Testis (tissue), 3 donors: Measurements from ENCODE around the gene PTPRG. TPM values are rescaled to one million over a fixed set of nuclear protein-coding genes. Genes with fewer than 3 reads are reported as not detected.
"Not testable (repeated sequence)": the region's sequence is repeated elsewhere in the genome, so short reads cannot be mapped to it uniquely, and the experiment has no call there.

Source experiments
- DNase-seq: peaks from one replicate; pipeline ENCODE4 v3.0.0-alpha.2; 2019
- H3K27ac ChIP-seq, 2 donors: fragments of 200-600 bp; sonication (generic); one replicate each; pipeline ENCODE4 v1.5.1; 2019
- H3K27me3 ChIP-seq: fragments of 200-600 bp; sonication (generic); one replicate; pipeline ENCODE4 v1.5.1; 2019
- H3K36me3 ChIP-seq: fragments of 200-600 bp; sonication (generic); one replicate; pipeline ENCODE4 v1.5.1; 2017; ENCODE audit warnings: low read depth; ENCODE audit errors: missing control alignments
- H3K4me1 ChIP-seq: fragments of 200-600 bp; sonication (generic); one replicate; pipeline ENCODE4 v1.5.1; 2019
- H3K4me3 ChIP-seq, 2 donors: fragments of 200-600 bp; sonication (generic); one replicate each; pipeline ENCODE4 v1.5.1; 2017 to 2019
- H3K9me3 ChIP-seq: fragments of 200-600 bp; sonication (generic); one replicate; pipeline ENCODE4 v1.5.1; 2017
- POLR2A ChIP-seq: fragments of 450-650 bp; IDR thresholded peaks from one replicate; pipeline ENCODE4 v1.6.1; 2017; ENCODE audit warnings: antibody characterized with exemption, mild to moderate bottlenecking, moderate library complexity
- WGBS, 2 donors: methylation state at CpG; one replicate each; pipeline ENCODE4 v1.1.5; 2018; 5-methylcytosine and 5-hydroxymethylcytosine counted together
- intact Hi-C: fragments of 100-400 bp; cut with DNase I; formaldehyde crosslinking; loops from one replicate; pipeline ENCODE4 v1.15.1; 2023; ENCODE audit warnings: low total_unique reads
- polyA plus RNA-seq: library from polyadenylated mRNA; stranded (reverse); fragments of 350-450 nt; fragmentation: Illumina TruSeq; extraction: RNeasy Lipid Tissue Mini Kit (QIAGEN cat#74804); gene quantifications from one replicate; pipeline ENCODE4 v1.2.3, GENCODE V29; 2014; ENCODE audit warnings: low read depth, low replicate concordance; ENCODE audit not compliant: insufficient read depth
- total RNA-seq, 2 donors: library from RNA; depleted of rRNA; stranded (reverse); fragments of >200 nt; gene quantifications; one replicate each; pipeline ENCODE4 v1.2.3, GENCODE V29; 2016
- TF ChIP-seq, protein P1 (sequence below), 3 experiments: fragments of 450-650 bp in 2 of 3; fragments of 200-600 bp in 1 of 3; sonication (generic) in 1 of 3; IDR thresholded peaks; one replicate each; pipeline ENCODE4 v1.5.1; 2016 to 2019; ENCODE audit warnings: antibody characterized with exemption in 3 of 3, mild to moderate bottlenecking in 2 of 3, moderate library complexity in 1 of 3

The PTPRG gene
- total and polyA plus RNA-seq, 3 donors from 2014 or later = 26.3 to 107 (median 75.4) TPM

GRCh38 chr3:61690016-61690415 lies 128.6 kb downstream of the PTPRG start:
- no peaks in the 10 kb centered on the region for H3K27me3 ChIP-seq
- no peak for DNase-seq
- intact Hi-C loops = no loop called here
- H3K9me3 ChIP-seq = no peaks in the 10 kb centered on the region
- H3K27ac ChIP-seq = no peak overlapping the region
- peaks cover 10% of the 10 kb centered on the region for H3K4me1 ChIP-seq
- TF ChIP-seq POLR2A = no peak
- TF ChIP-seq, protein P1, sequence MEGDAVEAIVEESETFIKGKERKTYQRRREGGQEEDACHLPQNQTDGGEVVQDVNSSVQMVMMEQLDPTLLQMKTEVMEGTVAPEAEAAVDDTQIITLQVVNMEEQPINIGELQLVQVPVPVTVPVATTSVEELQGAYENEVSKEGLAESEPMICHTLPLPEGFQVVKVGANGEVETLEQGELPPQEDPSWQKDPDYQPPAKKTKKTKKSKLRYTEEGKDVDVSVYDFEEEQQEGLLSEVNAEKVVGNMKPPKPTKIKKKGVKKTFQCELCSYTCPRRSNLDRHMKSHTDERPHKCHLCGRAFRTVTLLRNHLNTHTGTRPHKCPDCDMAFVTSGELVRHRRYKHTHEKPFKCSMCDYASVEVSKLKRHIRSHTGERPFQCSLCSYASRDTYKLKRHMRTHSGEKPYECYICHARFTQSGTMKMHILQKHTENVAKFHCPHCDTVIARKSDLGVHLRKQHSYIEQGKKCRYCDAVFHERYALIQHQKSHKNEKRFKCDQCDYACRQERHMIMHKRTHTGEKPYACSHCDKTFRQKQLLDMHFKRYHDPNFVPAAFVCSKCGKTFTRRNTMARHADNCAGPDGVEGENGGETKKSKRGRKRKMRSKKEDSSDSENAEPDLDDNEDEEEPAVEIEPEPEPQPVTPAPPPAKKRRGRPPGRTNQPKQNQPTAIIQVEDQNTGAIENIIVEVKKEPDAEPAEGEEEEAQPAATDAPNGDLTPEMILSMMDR (IDR thresholded peaks at IDR 0.05) = no peak
- no peaks in the 10 kb centered on the region for H3K36me3 ChIP-seq
- WGBS, 2 donors = 81 to 89% methylated on average over 5 of the region's 5 CpGs
- no peak overlapping the region for H3K4me3 ChIP-seq

DNA sequence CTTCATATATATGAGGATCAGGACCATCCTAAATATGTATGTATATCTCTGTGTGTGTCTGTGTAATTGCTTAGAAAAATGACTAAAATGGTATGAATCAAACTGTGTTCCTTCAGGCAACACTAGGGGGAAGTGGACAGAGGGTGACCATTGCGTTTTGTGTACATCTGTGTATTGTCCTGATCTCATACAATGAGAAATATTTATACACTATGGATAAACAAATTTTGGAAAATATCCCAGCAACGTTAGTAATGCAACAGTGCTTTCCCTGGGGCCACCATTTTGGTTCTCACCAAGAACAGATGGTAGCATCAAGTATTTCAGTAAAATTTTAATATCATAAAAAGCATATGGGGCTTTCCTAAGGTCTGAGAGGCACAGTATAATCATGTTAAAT lies 130.1 kb downstream of the PTPRG start:
- TF ChIP-seq, protein P1 (IDR thresholded peaks at IDR 0.05) = no peak
- no peak for TF ChIP-seq POLR2A
- intact Hi-C loops = no loop called here
- WGBS, 2 donors = 79 to 91% methylated on average over 2 of the region's 2 CpGs
- Histone ChIP-seq H3K4me3 (no peak overlapping the region), H3K4me1 (peaks cover 7% of the 10 kb centered on the region), H3K27me3 (no peaks in the 10 kb centered on the region), H3K27ac (no peak overlapping the region), H3K9me3 (no peaks in the 10 kb centered on the region), H3K36me3 (no peaks in the 10 kb centered on the region)
- no peak for DNase-seq

DNA sequence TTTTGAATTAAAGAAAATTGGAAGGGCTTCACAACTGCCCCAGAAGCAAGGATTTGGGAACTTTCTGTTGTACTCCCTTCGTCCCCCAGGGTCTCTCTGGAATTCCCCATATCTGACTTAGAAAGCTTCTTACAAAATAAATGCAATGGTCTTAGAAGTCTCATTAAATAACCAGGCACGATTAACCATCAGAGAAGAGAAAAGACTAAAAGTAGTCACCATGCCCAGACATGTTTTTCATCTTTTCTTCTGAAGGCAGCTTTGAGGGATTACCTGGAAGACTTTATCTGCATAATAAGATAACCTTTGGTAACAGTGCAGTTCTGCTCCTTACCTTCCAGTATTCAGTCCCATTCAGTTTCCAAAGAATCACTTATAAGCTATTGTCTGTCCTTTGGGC lies 135.9 kb downstream of the PTPRG start:
- H3K27ac ChIP-seq = no peak overlapping the region
- 47 to 55% methylated on average over 2 of the region's 2 CpGs for WGBS, 2 donors
- TF ChIP-seq POLR2A = no peak
- TF ChIP-seq, protein P1 (IDR thresholded peaks at IDR 0.05) = no peak
- intact Hi-C loops = no loop called here
- no peaks in the 10 kb centered on the region for H3K9me3 ChIP-seq
- no peaks in the 10 kb centered on the region for H3K36me3 ChIP-seq
- H3K27me3 ChIP-seq = no peaks in the 10 kb centered on the region
- H3K4me1 ChIP-seq = peaks cover 6% of the 10 kb centered on the region
- H3K4me3 ChIP-seq = no peak overlapping the region
- no peak for DNase-seq

- intact Hi-C loops, H3K36me3 ChIP-seq, H3K9me3 ChIP-seq, DNase-seq, H3K27me3 ChIP-seq, H3K4me3 ChIP-seq, H3K27ac ChIP-seq, H3K4me1 ChIP-seq: not testable (repeated sequence)
- WGBS, 2 donors = 89 to 95% methylated on average over 3 of the region's 3 CpGs
Measured at GRCh38 chr3:61698278-61699072, 137.1 kb downstream of the PTPRG start.

DNA sequence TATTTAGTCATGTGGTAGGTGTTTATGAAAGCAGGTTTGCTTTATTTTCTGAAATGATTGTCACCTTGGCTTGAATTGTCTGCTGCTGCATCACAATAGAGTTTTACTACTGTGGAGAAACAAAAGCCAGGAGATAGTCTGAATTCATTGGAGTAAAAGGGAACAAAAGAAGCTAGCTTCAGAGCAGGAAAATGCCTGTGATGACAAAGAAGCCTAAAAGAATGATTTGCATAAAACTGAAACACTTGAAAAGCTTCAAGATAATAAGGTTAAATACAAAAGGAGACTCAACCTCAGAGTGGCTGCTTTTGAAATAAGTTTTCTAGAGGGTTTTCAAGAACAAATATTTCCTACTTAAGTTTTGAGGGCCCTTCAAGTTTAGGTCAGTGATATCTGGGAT lies 138.3 kb downstream of the PTPRG start:
- TF ChIP-seq, protein P1 (IDR thresholded peaks at IDR 0.05) = no peak
- TF ChIP-seq POLR2A = no peak
- H3K36me3 ChIP-seq = no peaks in the 10 kb centered on the region
- H3K9me3 ChIP-seq = no peaks in the 10 kb centered on the region
- no peak overlapping the region for H3K4me3 ChIP-seq
- no peak for DNase-seq
- no peaks in the 10 kb centered on the region for H3K27me3 ChIP-seq
- intact Hi-C loops = no loop called here
- H3K27ac ChIP-seq = no peak overlapping the region
- H3K4me1 ChIP-seq = peaks cover 6% of the 10 kb centered on the region
